SU-DHL-6 (cell line): ENCODE data around the gene OSBPL10.

Source experiments
- CTCF ChIP-seq: fragments of 200-600 bp; sonication (generic); IDR thresholded peaks from one replicate; pipeline ENCODE4 v1.5.1; 2017; ENCODE audit warnings: antibody characterized with exemption, mild to moderate bottlenecking, low read length, moderate library complexity; ENCODE audit not compliant: insufficient read depth, poor library complexity, severe bottlenecking
- EZH2phosphoT487 ChIP-seq: fragments of 200-600 bp; sonication (generic), shearing (Covaris generic); conservative IDR thresholded peaks from 2 replicates; pipeline ENCODE4 v1.6.1; 2018; ENCODE audit warnings: mild to moderate bottlenecking, antibody characterized with exemption, low read length, moderate library complexity, mixed read lengths

- no peak for TF ChIP-seq CTCF
- no peak for TF ChIP-seq EZH2phosphoT487
Measured at GRCh38 chr3:31620656-31621055, 360.4 kb downstream of the OSBPL10 start.
